Prostate gland (tissue), 2 donors: ENCODE measurements around the gene GABPA. TPM values are rescaled to one million over a fixed set of nuclear protein-coding genes. Genes with fewer than 3 reads are reported as not detected.
A peak's percentile ranks its signal among the peaks of the same experiment; 100 is the strongest.

Experiments
- DNase-seq: peaks from one replicate; pipeline ENCODE4 v3.0.0-alpha.2; 2019; ENCODE audit warnings: low spot score
- H3K27ac ChIP-seq, 2 donors: fragments of 200-600 bp; sonication (generic); 2 replicates each; pipeline ENCODE4 v1.5.1; 2017 to 2019
- H3K27me3 ChIP-seq: fragments of 200-600 bp; sonication (generic); replicated peaks from 2 replicates; pipeline ENCODE4 v1.5.1; 2019; ENCODE audit not compliant: insufficient read depth
- H3K36me3 ChIP-seq, 2 donors: fragments of 200-600 bp; sonication (generic); 1 replicate in 1 of 2; 2 replicates in 1 of 2; pipeline versions ENCODE4 v1.5.1 to v1.8.1; 2017 to 2019
- H3K4me1 ChIP-seq: fragments of 200-600 bp; sonication (generic); replicated peaks from 2 replicates; pipeline ENCODE4 v1.5.1; 2019
- H3K4me3 ChIP-seq, 2 donors: fragments of 200-600 bp; sonication (generic); 2 replicates each; pipeline ENCODE4 v1.5.1; 2017 to 2019
- H3K9me3 ChIP-seq: fragments of 200-600 bp; sonication (generic); 2 replicates; pipeline ENCODE4 v1.5.1; 2017
- POLR2A ChIP-seq: fragments of 450-650 bp; IDR thresholded peaks from one replicate; pipeline ENCODE4 v1.6.1; 2016; ENCODE audit warnings: antibody characterized with exemption, mild to moderate bottlenecking
- POLR2AphosphoS5 ChIP-seq: sonication (generic); formaldehyde crosslinking; IDR thresholded peaks from one replicate; pipeline ENCODE4 v1.6.1; 2017; ENCODE audit warnings: antibody characterized with exemption
- WGBS: methylation state at CpG from one replicate; pipeline ENCODE4 v1.1.5; 2018; 5-methylcytosine and 5-hydroxymethylcytosine counted together
- intact Hi-C: fragments of 100-400 bp; cut with DNase I; formaldehyde crosslinking; loops from one replicate; pipeline ENCODE4 v1.14.2; 2022
- total RNA-seq, 2 donors: library from RNA; depleted of rRNA; stranded (reverse); fragments of >200 nt; gene quantifications; one replicate each; pipeline ENCODE4 v1.1.0, GENCODE V29; 2016
- TF ChIP-seq, protein P1 (sequence below), 4 experiments: fragments of 200-600 bp in 2 of 4; fragments of 450-650 bp in 2 of 4; sonication (generic) in 2 of 4; IDR thresholded peaks; 1 replicate in 3 of 4; 2 replicates in 1 of 4; pipeline ENCODE4 v1.5.1; 2016 to 2019; ENCODE audit warnings: antibody characterized with exemption in 4 of 4, mild to moderate bottlenecking in 2 of 4, moderate library complexity in 2 of 4

GABPA gene
- 10 to 100 TPM; 18.9 to 19.9 TPM for total RNA-seq

DNA sequence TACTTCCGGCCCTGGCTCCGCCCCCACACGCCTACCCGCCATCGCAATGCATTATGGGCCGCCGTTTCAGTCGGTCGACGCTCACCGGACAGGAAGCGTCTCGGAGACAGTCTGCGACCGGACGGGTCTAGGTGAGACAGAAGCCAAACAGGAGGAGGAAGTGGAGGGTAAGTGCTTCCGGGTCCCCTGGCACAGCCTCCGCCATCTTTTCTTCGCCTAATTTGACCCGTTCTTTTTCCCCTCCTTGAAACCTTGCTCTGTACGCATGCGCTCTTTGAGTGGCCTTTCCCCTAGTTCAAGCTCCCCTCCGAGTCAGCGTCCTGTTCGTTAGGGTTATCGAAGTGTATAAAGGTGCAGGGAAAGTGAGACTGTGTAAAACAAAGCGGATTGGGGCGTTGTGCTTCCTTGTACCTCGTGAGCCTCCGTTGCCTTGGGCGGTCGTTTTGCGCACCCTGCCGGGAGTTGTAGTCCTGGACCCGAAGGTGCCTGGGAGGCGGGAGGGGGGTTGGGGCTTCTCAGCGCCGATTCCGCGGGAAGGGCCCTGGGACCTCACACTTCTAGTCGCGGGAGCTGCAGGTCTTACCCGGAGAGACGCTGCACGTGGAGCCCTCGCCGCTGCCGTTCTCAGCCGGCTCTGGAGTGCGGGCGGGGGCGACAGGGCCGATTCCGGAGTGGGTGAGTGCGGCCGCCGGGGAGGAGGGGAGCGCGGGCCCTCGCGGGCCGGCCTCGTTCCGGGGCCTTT is at the start of gene GABPA, which contains the start of gene ATP5PF:
TSS of gene GABPA (plus strand) at position 69 of the 742 bp plus-strand sequence. CDS start 6,627 bp downstream, outside the sequence.
TSS of gene ATP5PF (minus strand) at position 1 of the 742 bp plus-strand sequence. CDS start 5,110 bp downstream, outside the sequence.
- DNase-seq = peak; percentile 97
- H3K9me3 ChIP-seq = no peaks in the 10 kb centered on the region
- intact Hi-C loops = loop anchor here (10.0 kb wide), 1 partner anchor 440 kb away; the partner anchor contains the start of gene APP
- H3K4me3 ChIP-seq = peak within 1 kb of the TSS; percentile 96 to 99
- no peaks in the 10 kb centered on the region for H3K4me1 ChIP-seq
- H3K27me3 ChIP-seq = no peaks in the 10 kb centered on the region
- TF ChIP-seq POLR2AphosphoS5 = peak; percentile 97
- no peak for TF ChIP-seq POLR2A
- TF ChIP-seq, protein P1, sequence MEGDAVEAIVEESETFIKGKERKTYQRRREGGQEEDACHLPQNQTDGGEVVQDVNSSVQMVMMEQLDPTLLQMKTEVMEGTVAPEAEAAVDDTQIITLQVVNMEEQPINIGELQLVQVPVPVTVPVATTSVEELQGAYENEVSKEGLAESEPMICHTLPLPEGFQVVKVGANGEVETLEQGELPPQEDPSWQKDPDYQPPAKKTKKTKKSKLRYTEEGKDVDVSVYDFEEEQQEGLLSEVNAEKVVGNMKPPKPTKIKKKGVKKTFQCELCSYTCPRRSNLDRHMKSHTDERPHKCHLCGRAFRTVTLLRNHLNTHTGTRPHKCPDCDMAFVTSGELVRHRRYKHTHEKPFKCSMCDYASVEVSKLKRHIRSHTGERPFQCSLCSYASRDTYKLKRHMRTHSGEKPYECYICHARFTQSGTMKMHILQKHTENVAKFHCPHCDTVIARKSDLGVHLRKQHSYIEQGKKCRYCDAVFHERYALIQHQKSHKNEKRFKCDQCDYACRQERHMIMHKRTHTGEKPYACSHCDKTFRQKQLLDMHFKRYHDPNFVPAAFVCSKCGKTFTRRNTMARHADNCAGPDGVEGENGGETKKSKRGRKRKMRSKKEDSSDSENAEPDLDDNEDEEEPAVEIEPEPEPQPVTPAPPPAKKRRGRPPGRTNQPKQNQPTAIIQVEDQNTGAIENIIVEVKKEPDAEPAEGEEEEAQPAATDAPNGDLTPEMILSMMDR (IDR thresholded peaks at IDR 0.05) = peak in 1 of 4 experiments; percentile 1
- H3K27ac ChIP-seq = peak within 1 kb of the TSS; percentile 99
- WGBS = under 1% methylated on average over 53 of the region's 64 CpGs
- H3K36me3 ChIP-seq = no peaks in the 10 kb centered on the region

DNA sequence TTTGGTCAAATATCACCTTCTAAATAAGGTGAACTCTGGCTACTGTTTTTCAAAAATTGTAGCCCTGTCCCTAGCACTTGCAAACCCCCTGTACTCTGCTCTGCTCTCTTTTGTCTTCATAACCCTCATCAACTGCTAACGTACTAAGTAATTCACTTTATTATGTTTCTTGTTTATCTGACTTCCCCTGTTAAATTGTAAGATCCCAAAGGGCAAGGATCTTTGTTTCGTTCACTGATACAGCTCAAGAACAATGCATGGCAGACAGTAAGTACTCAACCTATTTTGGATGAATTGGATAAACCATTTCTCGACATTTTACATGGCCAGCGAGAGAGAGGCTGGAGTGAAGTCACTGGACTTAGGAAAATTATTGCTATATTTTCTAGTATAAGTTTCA is 47.0 kb upstream of the GABPA start:
- Histone ChIP-seq H3K36me3 (no peaks in the 10 kb centered on the region), H3K4me3 (no peak overlapping the region), H3K27ac (no peak overlapping the region), H3K4me1 (no peaks in the 10 kb centered on the region), H3K9me3 (no peaks in the 10 kb centered on the region), H3K27me3 (no peaks in the 10 kb centered on the region)
- no peak for DNase-seq
- TF ChIP-seq POLR2A = no peak
- TF ChIP-seq, protein P1 (IDR thresholded peaks at IDR 0.05) = no peak
- TF ChIP-seq POLR2AphosphoS5 = no peak
- intact Hi-C loops = no loop called here
- 83% methylated on average over 4 of the region's 4 CpGs for WGBS

DNA sequence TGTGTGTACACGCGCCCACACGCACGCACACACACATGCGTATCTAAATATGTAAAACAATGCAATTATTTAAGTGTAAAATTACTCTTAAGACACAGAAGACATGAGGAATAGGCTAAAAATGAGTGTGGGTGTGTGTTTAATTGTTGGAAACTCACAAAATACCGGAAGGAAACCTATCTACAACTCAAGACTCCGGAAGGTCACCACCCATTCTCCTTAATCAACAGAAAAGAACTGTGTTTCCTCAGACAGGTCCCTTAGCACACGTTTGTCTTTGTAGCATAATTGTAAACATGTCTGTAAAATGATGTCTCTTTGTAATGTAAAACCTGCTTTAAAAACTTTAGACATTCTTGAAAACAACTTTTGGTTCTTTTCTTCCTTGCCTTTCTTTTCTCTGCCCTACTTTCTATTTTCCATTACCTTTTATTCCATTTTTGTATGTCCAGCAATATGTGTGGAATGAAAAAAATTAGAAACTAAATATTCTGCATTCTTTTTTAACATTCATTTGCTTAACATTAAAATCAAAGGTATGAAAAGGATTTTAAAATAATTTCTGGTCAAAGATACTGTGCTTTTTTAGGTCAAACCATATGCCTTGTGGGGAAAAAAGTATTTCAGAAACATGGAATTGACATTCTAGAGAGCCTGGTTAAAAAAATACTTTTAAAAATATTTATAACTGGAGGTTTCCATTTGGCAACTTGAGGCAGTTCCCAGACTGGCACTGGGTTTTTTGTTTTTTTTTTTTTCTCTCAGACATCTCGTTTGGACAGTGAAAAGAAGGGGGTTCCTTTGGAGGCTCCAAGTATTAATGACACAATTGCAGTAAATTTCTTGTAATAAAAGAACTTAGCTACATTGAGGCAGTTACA is 46.3 kb upstream of the GABPA start:
- WGBS = 68% methylated on average over 9 of the region's 9 CpGs
- no peaks in the 10 kb centered on the region for H3K9me3 ChIP-seq
- H3K27ac ChIP-seq = no peak overlapping the region
- H3K4me3 ChIP-seq = no peak overlapping the region
- no peaks in the 10 kb centered on the region for H3K4me1 ChIP-seq
- no peak for DNase-seq
- no peaks in the 10 kb centered on the region for H3K27me3 ChIP-seq
- intact Hi-C loops = no loop called here
- TF ChIP-seq, protein P1 (IDR thresholded peaks at IDR 0.05) = no peak
- TF ChIP-seq POLR2A = no peak
- no peaks in the 10 kb centered on the region for H3K36me3 ChIP-seq

DNA sequence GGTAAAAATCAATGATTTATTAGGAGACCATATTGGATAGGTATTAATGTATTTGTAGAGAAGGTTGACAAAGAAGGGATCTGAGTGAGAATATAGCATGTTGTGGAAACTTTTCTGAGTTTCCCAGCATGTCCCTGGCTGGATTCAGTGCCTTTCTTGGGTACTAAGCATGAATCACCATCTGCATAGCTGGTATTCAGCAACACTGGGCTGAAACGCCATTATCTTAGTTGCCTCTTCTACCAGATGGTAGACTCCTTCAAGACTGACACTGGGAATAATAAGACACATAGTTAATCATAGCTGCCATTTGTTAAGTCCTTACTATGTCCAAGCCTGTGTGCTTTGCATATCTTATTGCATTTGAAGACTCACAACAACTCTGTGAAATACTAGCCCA is 45.5 kb upstream of the GABPA start:
- TF ChIP-seq POLR2A = no peak
- TF ChIP-seq, protein P1 (IDR thresholded peaks at IDR 0.05) = no peak
- no peak for TF ChIP-seq POLR2AphosphoS5

More for the DNA sequence above, 45.5 kb upstream of the GABPA start:
- H3K36me3 ChIP-seq = no peaks in the 10 kb centered on the region
- WGBS = 71% methylated on average over 1 of the region's 1 CpG
- H3K9me3 ChIP-seq = no peaks in the 10 kb centered on the region
- H3K4me3 ChIP-seq = no peak overlapping the region
- no peak overlapping the region for H3K27ac ChIP-seq
- intact Hi-C loops = no loop called here
- H3K4me1 ChIP-seq = no peaks in the 10 kb centered on the region
- H3K27me3 ChIP-seq = no peaks in the 10 kb centered on the region
- no peak for DNase-seq
